OCI-LY3 (cell line): ENCODE data around the gene TM9SF4.

Source experiments
- CTCF ChIP-seq: fragments of 200-600, 300-600 bp; sonication (generic); IDR thresholded peaks from 2 replicates; pipeline ENCODE4 v1.5.1; 2014; ENCODE audit warnings: antibody characterized with exemption, low read length, low read depth
- EZH2phosphoT487 ChIP-seq: fragments of 200-600 bp; shearing (Covaris generic); IDR thresholded peaks from 2 replicates; pipeline ENCODE4 v1.6.1; 2018; ENCODE audit warnings: antibody characterized with exemption, mixed run types, low read depth

GRCh38 chr20:32135983-32136515 is 26.5 kb downstream of the TM9SF4 start:
- TF ChIP-seq CTCF: no peak
- TF ChIP-seq EZH2phosphoT487: no peak
